Right lobe of liver (tissue), 6 donors: Measurements from ENCODE around the gene PTGER1. TPM values are rescaled to one million over a fixed set of nuclear protein-coding genes. Genes with fewer than 3 reads are reported as not detected.

Experiments used
- ATAC-seq, 4 donors: fragments of 200-7000 bp; cut with Tn5 transposase; one replicate each; pipeline ENCODE4 v1.9.1; 2020; ENCODE audit warnings: mild to moderate bottlenecking in 4 of 4, moderate library complexity in 4 of 4
- DNase-seq, 3 donors: peaks; one replicate each; pipeline ENCODE4 v3.0.0-alpha.2; 2020
- H3K27ac ChIP-seq, 3 donors: fragments of 200-600 bp; one replicate each; pipeline ENCODE4 v1.8.0; 2022
- H3K27me3 ChIP-seq, 2 donors: fragments of 200-600 bp; one replicate each; pipeline ENCODE4 v1.8.0; 2022
- H3K36me3 ChIP-seq, 4 donors: fragments of 200-600 bp; sonication (generic) in 1 of 4; one replicate each; pipeline versions ENCODE4 v1.5.1 to v1.8.0; 2017 to 2022; ENCODE audit warnings: control low read depth in 1 of 4
- H3K4me1 ChIP-seq, 4 donors: fragments of 200-600 bp; sonication (generic) in 1 of 4; one replicate each; pipeline versions ENCODE4 v1.5.1 to v1.8.0; 2017 to 2022; ENCODE audit warnings: control low read depth in 1 of 4
- H3K4me3 ChIP-seq, 3 donors: fragments of 200-600 bp; one replicate each; pipeline ENCODE4 v1.8.0; 2022
- H3K9me3 ChIP-seq, 4 donors: fragments of 200-600 bp; sonication (generic) in 1 of 4; one replicate each; pipeline versions ENCODE4 v1.5.1 to v1.8.0; 2017 to 2022; ENCODE audit warnings: control low read depth in 1 of 4
- CTCF ChIP-seq, 4 donors: fragments of 200-600 bp in 3 of 4; fragments of 450-650 bp in 1 of 4; IDR thresholded peaks; one replicate each; pipeline versions ENCODE4 v1.5.1 to v1.8.0; 2016 to 2022; ENCODE audit warnings: antibody characterized with exemption in 4 of 4, mild to moderate bottlenecking in 2 of 4
- POLR2A ChIP-seq: fragments of 450-650 bp; IDR thresholded peaks from one replicate; pipeline ENCODE4 v1.6.1; 2017; ENCODE audit warnings: antibody characterized with exemption, mild to moderate bottlenecking
- WGBS: methylation state at CpG from one replicate; pipeline ENCODE4 v1.1.6; 2018; ENCODE audit warnings: low coverage, low lambda C conversion rate; ENCODE audit not compliant: insufficient coverage; ENCODE audit errors: missing lambda C conversion rate; 5-methylcytosine and 5-hydroxymethylcytosine counted together
- intact Hi-C, 2 donors: fragments of 100-400 bp; cut with DNase I; formaldehyde crosslinking; loops; one replicate each; pipeline versions ENCODE4 v1.11.2 to v1.14.1; 2022
- total RNA-seq, 6 experiments: library from RNA; depleted of rRNA in 2 of 6; stranded (reverse); fragments of >200 nt in 2 of 6; fragmentation: NEBNext Ultra II Directional in 3 of 6; extraction: Animal tissue kit (Norgen Biotek cat#: 25700) in 3 of 6; gene quantifications; one replicate each; pipeline versions ENCODE4 v1.1.0 to v1.2.4, GENCODE V29; 2016 to 2023
- donor health status: DM: no; HTN: yes; CAD: no.
- donor health status: DM: no; HTN: no; CAD: no.
- donor health status: DM: no; HTN: no; CAD: no.
- donor health status: DM: no; HTN: yes; CAD: no.
- donor health status: DM: no; HTN: yes; CAD: no.

Gene PTGER1
- total RNA-seq, 6 experiments from 2014 or later: 0.16 to 0.32 (median 0.29) TPM; not detected in 2

DNA sequence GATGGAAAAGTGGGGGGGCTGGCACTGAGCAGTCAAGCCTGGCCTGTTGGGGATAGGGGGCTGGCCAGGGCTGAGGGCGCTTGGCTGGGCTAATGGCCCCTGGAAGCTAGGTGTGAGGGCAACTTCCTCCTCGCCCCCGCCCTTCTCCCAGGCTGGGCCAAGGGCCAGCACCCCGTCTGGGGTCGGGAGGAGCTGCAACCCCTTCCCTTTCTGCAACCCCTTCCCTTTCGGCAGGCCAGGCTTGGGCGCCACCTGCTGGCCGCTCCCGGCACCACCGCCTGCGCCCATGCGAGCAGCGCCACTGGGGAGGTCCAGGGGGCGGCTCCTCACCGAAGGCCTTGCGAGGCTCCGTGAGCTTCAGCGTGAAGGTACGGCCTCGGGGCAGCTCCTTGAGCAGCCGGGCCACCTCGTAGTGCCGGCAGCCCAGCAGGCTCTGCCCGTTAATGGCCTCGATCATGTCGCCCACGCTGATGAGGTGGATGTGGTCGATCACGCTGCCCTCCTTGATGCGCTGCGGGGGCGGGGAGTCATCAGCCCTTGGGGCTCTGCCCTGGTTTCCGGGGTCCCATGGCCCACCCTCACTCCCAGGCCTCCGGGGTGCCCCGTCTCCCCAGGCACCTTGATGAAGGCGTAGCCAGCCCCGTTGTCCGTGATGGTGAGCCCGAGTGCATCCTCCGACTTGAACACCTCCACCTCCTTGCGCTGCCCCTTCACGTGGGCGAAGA lies 5.0 kb upstream of the PTGER1 start:
- intact Hi-C loops: no loop called here
- ATAC-seq (peak; percentile 27 to 57 (median 48)), DNase-seq (no peak)
- H3K27ac ChIP-seq: no peak overlapping the region
- no peaks in the 10 kb centered on the region for H3K4me1 ChIP-seq
- H3K4me3 ChIP-seq: no peak overlapping the region
- H3K27me3 ChIP-seq: no peaks in the 10 kb centered on the region
- TF ChIP-seq CTCF (IDR thresholded peaks at IDR 0.05) (peak; percentile 54 to 72 (median 65)), POLR2A (no peak)
- peaks cover 0 to 5% (median under 1%) of the 10 kb centered on the region in 4 donors for H3K36me3 ChIP-seq
- no CpG with 5 or more reads among the region's 43 CpGs for WGBS
- no peaks in the 10 kb centered on the region for H3K9me3 ChIP-seq

DNA sequence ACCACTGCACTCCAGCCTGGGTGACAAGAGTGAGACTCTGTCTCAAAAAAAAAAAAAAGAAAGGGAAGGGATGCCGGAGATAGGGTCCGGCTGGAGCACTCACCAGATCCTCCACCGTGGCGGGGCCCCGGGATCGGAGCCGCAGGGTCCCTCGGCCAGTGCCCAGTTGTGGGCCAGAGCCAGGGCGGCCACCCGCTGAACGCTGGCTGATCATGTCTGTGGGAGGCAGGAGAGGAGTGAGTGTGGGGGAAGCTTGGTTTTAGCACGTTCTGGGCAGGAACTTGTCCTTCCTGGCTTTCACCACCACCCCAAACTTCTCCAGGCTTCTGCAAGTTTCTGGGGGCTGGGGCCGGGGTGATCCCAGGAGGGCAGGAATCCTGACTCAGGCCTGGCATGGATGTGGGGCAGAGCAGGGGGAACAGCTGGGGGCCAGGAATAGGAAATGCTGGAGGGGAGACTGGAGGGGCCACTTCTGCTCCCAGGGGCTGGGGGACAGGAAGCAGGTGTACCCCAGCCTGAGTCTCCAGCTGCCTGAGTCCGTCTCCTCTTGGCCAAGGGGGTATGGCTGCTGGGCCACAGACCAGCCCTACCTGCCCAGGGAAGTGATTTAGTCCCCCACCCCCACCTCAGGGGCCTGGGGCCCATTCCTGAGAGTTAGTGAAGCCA lies 4.3 kb upstream of the PTGER1 start:
- Histone ChIP-seq H3K4me1 (no peaks in the 10 kb centered on the region), H3K4me3 (no peak overlapping the region), H3K27me3 (no peaks in the 10 kb centered on the region), H3K36me3 (peaks cover 0 to 5% (median under 1%) of the 10 kb centered on the region in 4 donors), H3K27ac (no peak overlapping the region), H3K9me3 (no peaks in the 10 kb centered on the region)
- intact Hi-C loops: no loop called here
- TF ChIP-seq CTCF (IDR thresholded peaks at IDR 0.05) (no peak), POLR2A (no peak)
- ATAC-seq (no peak), DNase-seq (no peak)
- WGBS: 89% methylated on average over 8 of the region's 14 CpGs

GRCh38 chr19:14478113-14478545 lies 3.0 kb upstream of the PTGER1 start:
- DNase-seq: no peak
- no CpG with 5 or more reads among the region's 24 CpGs for WGBS

More at GRCh38 chr19:14478113-14478545, 3.0 kb upstream of the PTGER1 start:
- no peaks in the 10 kb centered on the region for H3K9me3 ChIP-seq
- no peaks in the 10 kb centered on the region for H3K27me3 ChIP-seq
- TF ChIP-seq POLR2A (no peak), CTCF (IDR thresholded peaks at IDR 0.05) (no peak)
- ATAC-seq: no peak
- peaks cover 0 to 5% (median under 1%) of the 10 kb centered on the region in 4 donors for H3K36me3 ChIP-seq
- H3K4me1 ChIP-seq: peaks cover 0 to 11% (median 0%) of the 10 kb centered on the region in 4 donors
- H3K27ac ChIP-seq: no peak overlapping the region
- no peak overlapping the region for H3K4me3 ChIP-seq
- intact Hi-C loops: no loop called here
